GM12878 (cell line): ENCODE data around the gene CHKA.

ENCODE experiments used
- CEBPB ChIP-seq, 2 experiments: fragments of 150-350 bp in 1 of 2; IDR thresholded peaks; 2 replicates each; pipeline ENCODE4 v1.6.1; 2012 to 2014; ENCODE audit warnings: low read depth in 2 of 2, low read length in 2 of 2, borderline replicate concordance in 1 of 2, inconsistent platforms in 1 of 2
- EP300 ChIP-seq, 2 experiments: fragments of 150-350 bp in 1 of 2; IDR thresholded peaks; 2 replicates each; pipeline ENCODE4 v1.6.1; 2011 to 2012; ENCODE audit warnings: low read depth in 2 of 2, low read length in 2 of 2, borderline replicate concordance in 1 of 2, improper control_type of control experiment in 1 of 2, inconsistent platforms in 1 of 2; ENCODE audit not compliant: control insufficient read depth in 1 of 2
- HCFC1 ChIP-seq: fragments of 150-350 bp; IDR thresholded peaks from 2 replicates; pipeline ENCODE4 v1.6.1; 2014; ENCODE audit warnings: low read length
- HDAC2 ChIP-seq: fragments of 200-600 bp; sonication (generic); IDR thresholded peaks from 2 replicates; pipeline ENCODE4 v1.6.1; 2017
- HDGF ChIP-seq: fragments of 450-650 bp; IDR thresholded peaks from 2 replicates; pipeline ENCODE4 v1.6.1; 2016; ENCODE audit warnings: antibody characterized with exemption
- POLR2A ChIP-seq: IDR thresholded peaks from 2 replicates; pipeline ENCODE4 v1.6.1; 2011; ENCODE audit warnings: low read depth, mild to moderate bottlenecking, low read length
- POLR2AphosphoS5 ChIP-seq: IDR thresholded peaks from 2 replicates; pipeline ENCODE4 v1.6.1; 2011; ENCODE audit warnings: mild to moderate bottlenecking, low read length, inconsistent platforms
- TF ChIP-seq, protein P1 (sequence below), 3 experiments: IDR thresholded peaks in 2 of 3; conservative IDR thresholded peaks in 1 of 3; 2 replicates each; pipeline ENCODE4 v1.5.1; 2011; ENCODE audit warnings: low read depth in 3 of 3, low read length in 3 of 3, mild to moderate bottlenecking in 3 of 3, control low read depth in 2 of 3, moderate library complexity in 2 of 3, inconsistent platforms in 1 of 3, mixed read lengths in 1 of 3; ENCODE audit not compliant: control insufficient read depth in 2 of 3, insufficient read depth in 1 of 3; ENCODE audit errors: extremely low read depth in 1 of 3
- TF ChIP-seq, protein P2 (sequence below): fragments of 450-650 bp; IDR thresholded peaks from 2 replicates; pipeline ENCODE4 v1.6.1; 2014; ENCODE audit warnings: mild to moderate bottlenecking

- no peak for TF ChIP-seq CEBPB (IDR thresholded peaks at IDR 0.05; ENCODE audit: borderline replicate concordance in 1 of 2, low read depth in 2 of 2, low read length in 2 of 2)
- TF ChIP-seq, protein P1, sequence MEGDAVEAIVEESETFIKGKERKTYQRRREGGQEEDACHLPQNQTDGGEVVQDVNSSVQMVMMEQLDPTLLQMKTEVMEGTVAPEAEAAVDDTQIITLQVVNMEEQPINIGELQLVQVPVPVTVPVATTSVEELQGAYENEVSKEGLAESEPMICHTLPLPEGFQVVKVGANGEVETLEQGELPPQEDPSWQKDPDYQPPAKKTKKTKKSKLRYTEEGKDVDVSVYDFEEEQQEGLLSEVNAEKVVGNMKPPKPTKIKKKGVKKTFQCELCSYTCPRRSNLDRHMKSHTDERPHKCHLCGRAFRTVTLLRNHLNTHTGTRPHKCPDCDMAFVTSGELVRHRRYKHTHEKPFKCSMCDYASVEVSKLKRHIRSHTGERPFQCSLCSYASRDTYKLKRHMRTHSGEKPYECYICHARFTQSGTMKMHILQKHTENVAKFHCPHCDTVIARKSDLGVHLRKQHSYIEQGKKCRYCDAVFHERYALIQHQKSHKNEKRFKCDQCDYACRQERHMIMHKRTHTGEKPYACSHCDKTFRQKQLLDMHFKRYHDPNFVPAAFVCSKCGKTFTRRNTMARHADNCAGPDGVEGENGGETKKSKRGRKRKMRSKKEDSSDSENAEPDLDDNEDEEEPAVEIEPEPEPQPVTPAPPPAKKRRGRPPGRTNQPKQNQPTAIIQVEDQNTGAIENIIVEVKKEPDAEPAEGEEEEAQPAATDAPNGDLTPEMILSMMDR (IDR thresholded peaks at IDR 0.05 in 2 of 3, conservative IDR thresholded peaks at IDR 0.05 in 1 of 3; ENCODE audit: control insufficient read depth in 2 of 3, extremely low read depth in 1 of 3, insufficient read depth in 1 of 3, low read depth in 3 of 3, low read length in 3 of 3), result no peak
- TF ChIP-seq HCFC1, result no peak
- TF ChIP-seq POLR2A, result no peak
- no peak for TF ChIP-seq EP300 (IDR thresholded peaks at IDR 0.05; ENCODE audit: borderline replicate concordance in 1 of 2, control insufficient read depth in 1 of 2, low read depth in 2 of 2, low read length in 2 of 2)
- no peak for TF ChIP-seq POLR2AphosphoS5
- TF ChIP-seq, protein P2, sequence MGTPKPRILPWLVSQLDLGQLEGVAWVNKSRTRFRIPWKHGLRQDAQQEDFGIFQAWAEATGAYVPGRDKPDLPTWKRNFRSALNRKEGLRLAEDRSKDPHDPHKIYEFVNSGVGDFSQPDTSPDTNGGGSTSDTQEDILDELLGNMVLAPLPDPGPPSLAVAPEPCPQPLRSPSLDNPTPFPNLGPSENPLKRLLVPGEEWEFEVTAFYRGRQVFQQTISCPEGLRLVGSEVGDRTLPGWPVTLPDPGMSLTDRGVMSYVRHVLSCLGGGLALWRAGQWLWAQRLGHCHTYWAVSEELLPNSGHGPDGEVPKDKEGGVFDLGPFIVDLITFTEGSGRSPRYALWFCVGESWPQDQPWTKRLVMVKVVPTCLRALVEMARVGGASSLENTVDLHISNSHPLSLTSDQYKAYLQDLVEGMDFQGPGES, result no peak
- no peak for TF ChIP-seq HDGF
- TF ChIP-seq HDAC2, result no peak
Observed at GRCh38 chr11:68168694-68169093, 47.5 kb upstream of the CHKA start.
